ENCODE results near the gene ALKBH2.

The ALKBH2 gene

GRCh38 chr12:109121346-109121880 lies 28.1 kb upstream of the ALKBH2 start:
- H3K4me3 ChIP-seq (ENCODE audit: low read depth, low read length) = no peak overlapping the region
- TF ChIP-seq CTCF (IDR thresholded peaks at IDR 0.05; ENCODE audit: control insufficient read depth, extremely low read depth, insufficient read depth) = no peak
- no peak for DNase-seq (ENCODE audit: low read depth)

DNA sequence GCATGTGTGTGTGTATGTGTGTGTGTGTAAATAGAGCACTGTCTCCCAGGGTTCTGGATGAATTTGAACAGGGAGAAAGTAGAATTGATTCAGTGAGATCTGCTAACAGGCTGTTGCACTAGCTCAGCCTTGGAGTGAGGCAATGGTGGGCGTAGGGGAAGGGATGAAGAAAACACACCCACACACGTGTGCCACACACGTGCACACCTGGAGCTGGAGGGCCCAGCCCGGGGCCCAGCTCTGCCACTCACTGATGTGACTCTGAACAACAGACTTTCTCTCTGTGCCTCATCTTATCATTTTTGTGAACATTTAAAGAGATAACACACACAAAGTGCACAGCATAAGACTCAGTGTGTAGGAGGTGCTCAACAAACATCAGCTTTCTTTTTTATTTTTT lies 27.3 kb upstream of the ALKBH2 start:
- no peak for TF ChIP-seq CTCF (IDR thresholded peaks at IDR 0.05; ENCODE audit: control insufficient read depth, extremely low read depth, insufficient read depth)
- no peak for DNase-seq (ENCODE audit: low read depth)
- no peak overlapping the region for H3K4me3 ChIP-seq (ENCODE audit: low read depth, low read length)

DNA sequence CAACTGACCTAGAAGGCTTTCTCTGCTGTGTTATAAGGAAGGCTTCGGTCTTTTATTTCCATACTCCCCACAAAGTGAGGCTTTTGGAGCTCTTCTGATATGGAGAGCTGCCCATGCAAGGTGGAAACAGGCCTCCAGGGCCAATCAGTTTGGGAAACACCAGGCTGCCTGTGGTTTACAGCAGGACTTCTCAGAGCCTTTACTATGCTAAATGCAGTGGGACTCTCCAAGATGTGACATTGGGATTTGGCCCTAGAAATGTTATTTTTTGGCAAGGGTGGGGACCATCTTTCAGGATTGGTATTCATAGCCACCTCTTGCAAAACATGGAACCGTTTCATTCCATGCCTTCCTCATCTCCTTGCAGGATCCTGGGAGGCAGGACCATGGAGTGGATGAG lies 26.8 kb upstream of the ALKBH2 start:
- no peak for DNase-seq (ENCODE audit: low read depth)
- no peak overlapping the region for H3K4me3 ChIP-seq (ENCODE audit: low read depth, low read length)
- no peak for TF ChIP-seq CTCF (IDR thresholded peaks at IDR 0.05; ENCODE audit: control insufficient read depth, extremely low read depth, insufficient read depth)

GRCh38 chr12:109116611-109116949 lies 23.3 kb upstream of the ALKBH2 start:
- H3K4me3 ChIP-seq (ENCODE audit: low read depth, low read length) = no peak overlapping the region
- no peak for TF ChIP-seq CTCF (IDR thresholded peaks at IDR 0.05; ENCODE audit: control insufficient read depth, extremely low read depth, insufficient read depth)
- DNase-seq (ENCODE audit: low read depth) = no peak

DNA sequence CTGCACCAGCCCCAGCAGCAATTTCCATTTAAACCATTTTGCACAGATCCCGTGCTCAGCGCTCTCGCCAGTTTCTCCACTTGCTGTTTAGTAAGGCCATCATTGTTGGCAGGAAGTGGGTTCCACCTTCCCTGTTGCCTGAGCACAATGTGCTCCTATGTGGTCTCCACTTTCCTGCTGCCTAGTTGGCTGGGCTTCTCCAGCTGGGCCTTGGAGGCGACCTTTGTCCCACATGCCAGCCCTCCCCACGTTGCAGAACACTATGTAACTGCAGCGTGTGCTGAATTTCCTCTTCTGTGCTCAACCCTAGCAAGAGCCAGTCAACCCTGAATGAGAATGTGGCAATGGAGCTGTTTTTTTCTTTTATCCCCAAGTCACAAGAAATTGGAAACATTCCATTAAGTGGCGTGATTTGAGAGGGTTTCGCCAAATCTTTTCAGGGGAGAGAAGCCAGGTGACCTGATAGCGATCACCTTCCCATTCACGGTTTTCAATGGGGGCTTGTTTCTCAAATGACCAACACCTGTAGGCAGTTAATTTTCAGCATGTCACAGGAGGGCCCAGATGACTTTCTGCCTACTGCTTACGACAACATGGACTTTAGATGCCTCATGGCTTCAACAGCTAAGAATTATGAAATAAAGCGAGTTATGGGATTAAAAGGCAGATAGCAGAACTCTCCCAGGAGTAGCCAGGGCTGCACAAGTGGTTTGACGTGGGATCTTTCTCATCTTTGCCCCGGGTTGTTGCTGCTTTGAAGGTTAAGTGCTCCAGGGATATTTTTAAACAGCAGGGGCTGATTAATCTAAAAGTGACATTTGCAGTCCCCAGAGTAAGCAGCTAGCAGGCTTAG lies 22.7 kb upstream of the ALKBH2 start, which contains the start of gene ACACB:
ACACB (plus strand) TSS at position 830 of the 853 bp plus-strand sequence. CDS start 22,819 bp downstream, outside the sequence.
- TF ChIP-seq CTCF (IDR thresholded peaks at IDR 0.05; ENCODE audit: control insufficient read depth, extremely low read depth, insufficient read depth) = no peak

GRCh38 chr12:109115404-109115757 lies 22.1 kb upstream of the ALKBH2 start:
- no peak overlapping the region for H3K4me3 ChIP-seq (ENCODE audit: low read depth, low read length)
- no peak for DNase-seq (ENCODE audit: low read depth)
- no peak for TF ChIP-seq CTCF (IDR thresholded peaks at IDR 0.05; ENCODE audit: control insufficient read depth, extremely low read depth, insufficient read depth)

More for the DNA sequence above, 22.7 kb upstream of the ALKBH2 start, which contains the start of gene ACACB:
- no peak for DNase-seq (ENCODE audit: low read depth)
- no peak within 1 kb of the TSS for H3K4me3 ChIP-seq (ENCODE audit: low read depth, low read length)
